Tibial nerve (tissue), 4 donors: ENCODE data around the gene CAB39L.

Experiments used
- CTCF ChIP-seq, 5 experiments: fragments of 200-600 bp in 3 of 5; fragments of 450-650 bp in 2 of 5; sonication (generic) in 3 of 5; IDR thresholded peaks; one replicate each; pipeline ENCODE4 v1.5.1; 2016 to 2019; ENCODE audit warnings: antibody characterized with exemption in 5 of 5, mild to moderate bottlenecking in 3 of 5, moderate library complexity in 2 of 5
- EP300 ChIP-seq, 2 donors: sonication (generic); formaldehyde crosslinking; IDR thresholded peaks; one replicate each; pipeline ENCODE4 v1.6.1; 2017; ENCODE audit warnings: antibody characterized with exemption in 2 of 2, mild to moderate bottlenecking in 1 of 2
- POLR2A ChIP-seq, 2 donors: fragments of 450-650 bp; IDR thresholded peaks; one replicate each; pipeline ENCODE4 v1.6.1; 2017; ENCODE audit warnings: antibody characterized with exemption in 2 of 2, mild to moderate bottlenecking in 2 of 2, moderate library complexity in 2 of 2

- no peak for TF ChIP-seq CTCF (IDR thresholded peaks at IDR 0.05)
- no peak for TF ChIP-seq POLR2A (IDR thresholded peaks at IDR 0.05)
- TF ChIP-seq EP300 (IDR thresholded peaks at IDR 0.05) = no peak
Measured at GRCh38 chr13:49336655-49337054, 107.2 kb downstream of the CAB39L start.
